ENCODE measurements around the gene AGAP5.

AGAP5 gene

DNA sequence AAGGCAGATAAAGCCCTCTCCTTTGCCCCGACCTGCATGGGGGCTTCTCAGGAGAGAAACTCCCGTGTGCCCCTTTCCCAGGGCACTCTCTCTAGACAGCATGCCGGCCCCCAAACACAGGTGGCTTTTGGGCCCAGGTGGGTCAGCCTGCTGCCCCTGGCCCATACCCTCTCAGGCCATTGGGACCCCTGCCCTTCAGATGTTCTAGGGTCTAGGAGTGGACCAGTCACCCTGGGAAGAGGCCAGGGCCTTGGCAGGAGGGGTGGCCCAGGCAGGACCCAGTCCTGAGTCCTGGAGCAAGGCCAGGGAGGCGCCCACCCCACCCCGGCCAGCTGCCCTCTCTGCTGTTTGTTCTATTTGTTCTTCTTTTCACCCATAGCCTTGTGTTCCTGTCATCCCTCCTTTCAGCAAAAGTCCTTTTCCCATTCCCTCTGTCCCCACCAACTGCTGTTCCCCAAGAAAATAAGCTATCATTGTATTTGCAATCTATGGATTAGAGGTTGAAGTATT is 36.9 kb upstream of the AGAP5 start:
- TF ChIP-seq, protein P1, sequence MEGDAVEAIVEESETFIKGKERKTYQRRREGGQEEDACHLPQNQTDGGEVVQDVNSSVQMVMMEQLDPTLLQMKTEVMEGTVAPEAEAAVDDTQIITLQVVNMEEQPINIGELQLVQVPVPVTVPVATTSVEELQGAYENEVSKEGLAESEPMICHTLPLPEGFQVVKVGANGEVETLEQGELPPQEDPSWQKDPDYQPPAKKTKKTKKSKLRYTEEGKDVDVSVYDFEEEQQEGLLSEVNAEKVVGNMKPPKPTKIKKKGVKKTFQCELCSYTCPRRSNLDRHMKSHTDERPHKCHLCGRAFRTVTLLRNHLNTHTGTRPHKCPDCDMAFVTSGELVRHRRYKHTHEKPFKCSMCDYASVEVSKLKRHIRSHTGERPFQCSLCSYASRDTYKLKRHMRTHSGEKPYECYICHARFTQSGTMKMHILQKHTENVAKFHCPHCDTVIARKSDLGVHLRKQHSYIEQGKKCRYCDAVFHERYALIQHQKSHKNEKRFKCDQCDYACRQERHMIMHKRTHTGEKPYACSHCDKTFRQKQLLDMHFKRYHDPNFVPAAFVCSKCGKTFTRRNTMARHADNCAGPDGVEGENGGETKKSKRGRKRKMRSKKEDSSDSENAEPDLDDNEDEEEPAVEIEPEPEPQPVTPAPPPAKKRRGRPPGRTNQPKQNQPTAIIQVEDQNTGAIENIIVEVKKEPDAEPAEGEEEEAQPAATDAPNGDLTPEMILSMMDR (IDR thresholded peaks at IDR 0.05; ENCODE audit: insufficient read depth, low read length, poor library complexity, severe bottlenecking), result no peak

DNA sequence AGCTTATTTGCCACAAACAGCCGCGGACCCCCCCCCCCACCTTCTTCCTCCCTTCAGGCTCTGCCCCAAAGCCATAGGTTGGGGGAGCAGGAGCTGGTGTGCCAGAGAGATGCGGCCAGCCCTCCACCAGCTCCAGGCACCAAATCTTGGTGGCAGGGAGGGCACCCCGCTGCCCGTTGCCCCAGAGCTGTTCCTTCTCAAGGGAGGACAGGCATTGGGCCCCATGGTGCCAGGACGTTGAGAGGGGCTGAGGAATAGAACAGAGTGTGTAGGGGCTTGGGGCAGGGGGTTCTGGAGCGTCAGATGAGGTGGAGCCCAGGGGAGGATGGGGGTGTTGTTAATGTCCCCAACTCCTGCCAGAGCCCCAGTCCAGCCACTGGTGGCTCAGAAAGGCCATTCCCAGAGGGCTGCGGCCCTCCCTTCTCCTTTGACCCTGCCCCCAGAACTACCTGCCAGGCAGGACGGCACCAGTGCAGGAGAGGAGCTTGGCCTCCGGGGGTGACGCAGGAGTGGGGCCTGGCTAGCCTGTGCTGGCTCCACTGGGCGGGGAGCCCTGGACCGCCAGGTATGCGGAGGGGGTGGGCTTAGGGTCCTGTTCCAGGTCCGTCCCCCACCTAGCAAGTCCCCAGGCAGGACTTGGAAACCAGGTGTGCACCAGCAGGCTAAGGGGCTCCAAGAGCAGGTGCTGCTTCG is 36.3 kb upstream of the AGAP5 start:
- Histone ChIP-seq H3K27me3 (replicated peaks; ENCODE audit: control insufficient read depth, insufficient read depth, low read length) (no peaks in the 10 kb centered on the region), H3K4me3 (replicated peaks; ENCODE audit: low read depth, low read length) (no peak overlapping the region), H3K36me3 (ENCODE audit: control insufficient read depth, insufficient read depth, low read length) (peaks cover 8% of the 10 kb centered on the region)
- no peak for DNase-seq (ENCODE audit: extremely low read depth, insufficient read length)
- TF ChIP-seq, protein P1 (IDR thresholded peaks at IDR 0.05; ENCODE audit: insufficient read depth, low read length, poor library complexity, severe bottlenecking), result no peak

More for the DNA sequence above, 36.9 kb upstream of the AGAP5 start:
- Histone ChIP-seq H3K27me3 (replicated peaks; ENCODE audit: control insufficient read depth, insufficient read depth, low read length) (no peaks in the 10 kb centered on the region), H3K36me3 (ENCODE audit: control insufficient read depth, insufficient read depth, low read length) (peaks cover 8% of the 10 kb centered on the region), H3K4me3 (replicated peaks; ENCODE audit: low read depth, low read length) (no peak overlapping the region)
- DNase-seq (ENCODE audit: extremely low read depth, insufficient read length), result no peak

DNA sequence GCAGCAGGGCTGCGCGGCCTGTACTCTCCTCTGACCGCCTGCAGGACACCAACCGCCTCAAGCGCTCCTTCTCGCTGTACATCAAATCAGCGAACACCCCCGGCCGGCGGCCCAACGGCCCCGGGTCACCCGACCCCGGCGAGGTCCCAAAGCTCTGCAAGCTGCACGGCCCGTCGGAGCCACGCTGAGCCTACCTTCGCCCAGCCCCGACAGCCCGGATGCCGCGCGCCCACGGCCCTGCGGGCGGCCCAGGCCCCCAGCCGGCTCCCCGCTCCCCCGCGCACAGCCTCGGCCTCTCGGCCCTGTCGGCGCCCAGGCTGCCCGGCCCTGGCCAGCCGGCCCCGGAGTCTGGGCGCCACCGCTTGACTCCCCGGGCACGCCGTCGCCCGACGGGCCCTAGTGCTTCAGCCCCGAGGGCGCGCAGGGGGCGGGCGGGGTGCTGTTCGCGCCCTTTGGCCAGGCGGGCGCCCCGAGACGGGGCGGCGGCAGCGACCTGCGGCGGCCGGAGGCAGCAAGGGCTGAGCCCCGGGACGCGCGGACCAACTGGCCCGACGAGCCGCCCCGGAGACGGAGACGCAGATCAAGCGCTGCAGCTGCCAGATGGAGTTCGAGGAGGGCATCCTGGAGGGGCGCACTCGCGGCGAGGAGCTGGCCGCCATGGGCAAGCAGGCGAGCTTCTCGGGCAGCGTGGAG is 35.2 kb upstream of the AGAP5 start:
- TF ChIP-seq, protein P1 (IDR thresholded peaks at IDR 0.05; ENCODE audit: insufficient read depth, low read length, poor library complexity, severe bottlenecking), result no peak
- H3K4me3 ChIP-seq (replicated peaks; ENCODE audit: low read depth, low read length), result no peak overlapping the region
- DNase-seq (ENCODE audit: extremely low read depth, insufficient read length), result no peak
- H3K27me3 ChIP-seq (replicated peaks; ENCODE audit: control insufficient read depth, insufficient read depth, low read length), result no peaks in the 10 kb centered on the region
- peaks cover 8% of the 10 kb centered on the region for H3K36me3 ChIP-seq (ENCODE audit: control insufficient read depth, insufficient read depth, low read length)

DNA sequence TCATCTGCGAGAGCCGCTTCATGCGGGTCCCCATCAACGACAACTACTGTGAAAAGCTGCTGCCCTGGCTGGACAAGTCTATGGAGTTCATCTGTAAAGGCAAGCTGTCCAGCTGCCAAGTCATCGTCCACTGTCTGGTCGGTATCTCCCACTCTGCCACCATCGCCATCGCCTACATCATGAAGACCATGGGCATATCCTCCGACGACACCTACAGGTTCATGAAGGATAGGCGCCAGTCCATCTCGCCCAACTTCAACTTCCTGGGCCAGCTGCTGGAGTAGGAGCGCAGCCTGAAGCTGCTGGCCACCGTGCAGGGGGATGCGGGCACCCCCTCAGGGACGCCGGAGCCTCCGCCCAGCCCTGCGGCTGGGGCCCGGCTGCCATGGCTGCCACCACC is 34.5 kb upstream of the AGAP5 start:
- Histone ChIP-seq H3K27me3 (replicated peaks; ENCODE audit: control insufficient read depth, insufficient read depth, low read length) (no peaks in the 10 kb centered on the region), H3K4me3 (replicated peaks; ENCODE audit: low read depth, low read length) (no peak overlapping the region), H3K36me3 (ENCODE audit: control insufficient read depth, insufficient read depth, low read length) (peaks cover 8% of the 10 kb centered on the region)
- DNase-seq (ENCODE audit: extremely low read depth, insufficient read length), result no peak
- TF ChIP-seq, protein P1 (IDR thresholded peaks at IDR 0.05; ENCODE audit: insufficient read depth, low read length, poor library complexity, severe bottlenecking), result no peak

DNA sequence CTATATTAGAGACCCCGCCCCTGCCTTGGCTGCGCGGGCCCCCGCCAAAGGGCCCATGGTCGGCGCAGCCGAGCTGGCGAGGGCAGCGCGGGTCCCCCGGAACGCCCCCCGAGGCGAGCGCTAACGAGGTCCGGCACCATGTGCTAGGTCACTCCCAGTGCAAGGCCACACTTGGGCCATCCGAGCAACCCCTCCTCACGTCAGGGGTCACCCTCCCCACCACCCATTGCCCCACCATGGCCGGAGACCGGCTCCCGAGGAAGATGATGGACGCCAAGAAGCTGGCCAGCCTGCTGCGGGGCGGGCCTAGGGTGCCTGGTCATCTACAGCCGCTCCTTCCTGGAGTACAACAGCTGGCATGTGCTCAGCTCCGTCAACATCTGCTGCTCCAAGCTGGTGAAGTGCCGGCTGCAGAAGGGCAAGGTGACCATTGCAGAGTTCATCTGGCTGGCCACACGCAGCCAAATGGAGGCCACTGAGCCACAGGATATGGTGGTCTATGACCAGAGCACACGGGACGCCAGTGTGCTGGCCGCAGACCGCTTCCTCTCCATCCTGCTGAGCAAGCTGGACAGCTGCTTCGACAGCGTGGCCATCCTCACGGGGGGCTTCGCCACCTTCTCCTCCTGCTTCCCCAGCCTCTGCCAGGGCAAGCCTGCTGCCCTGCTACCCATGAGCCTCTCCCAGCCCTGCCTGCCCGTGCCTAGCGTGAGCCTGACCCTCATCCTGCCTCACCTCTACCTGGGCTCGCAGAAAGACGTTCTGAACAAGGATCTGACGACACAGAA is 33.9 kb upstream of the AGAP5 start:
- TF ChIP-seq, protein P1 (IDR thresholded peaks at IDR 0.05; ENCODE audit: insufficient read depth, low read length, poor library complexity, severe bottlenecking), result no peak
- H3K4me3 ChIP-seq (replicated peaks; ENCODE audit: low read depth, low read length), result no peak overlapping the region
- DNase-seq (ENCODE audit: extremely low read depth, insufficient read length), result no peak
- H3K36me3 ChIP-seq (ENCODE audit: control insufficient read depth, insufficient read depth, low read length), result peaks cover 8% of the 10 kb centered on the region
- H3K27me3 ChIP-seq (replicated peaks; ENCODE audit: control insufficient read depth, insufficient read depth, low read length), result no peaks in the 10 kb centered on the region
